ENCODE data around the gene RERE. TPM values are rescaled to one million over a fixed set of nuclear protein-coding genes. Genes with fewer than 3 reads are reported as not detected.

The RERE gene
- total RNA-seq, 1 donor from 2014 or later: 124 TPM

- no peaks in the 10 kb centered on the region for H3K27me3 ChIP-seq (ENCODE audit: insufficient read depth, low read length)
- Mint-ChIP-seq H3K4me3 (ENCODE audit: unreplicated experiment) (no peak overlapping the region), H3K36me3 (ENCODE audit: low read depth, unreplicated experiment) (peaks cover 2% of the 10 kb centered on the region), H3K27ac (ENCODE audit: unreplicated experiment) (peak overlapping the region; percentile 70), H3K27me3 (ENCODE audit: low read depth, unreplicated experiment) (no peaks in the 10 kb centered on the region), H3K4me1 (ENCODE audit: low read depth, unreplicated experiment) (peaks cover 36% of the 10 kb centered on the region), H3K9me3 (ENCODE audit: unreplicated experiment) (no peaks in the 10 kb centered on the region)
- no peak overlapping the region for H3K4me2 ChIP-seq (ENCODE audit: low read length)
- FAIRE-seq (no peak), DNase-seq (ENCODE audit: low read depth) (no peak)
- H3K4me3 ChIP-seq (ENCODE audit: insufficient read depth, low read depth, low read length): no peak overlapping the region
- H4K20me1 ChIP-seq (ENCODE audit: insufficient read depth, low read length): peaks cover 61% of the 10 kb centered on the region
- no peak overlapping the region for H3K9ac ChIP-seq (ENCODE audit: low read length)
- H3K9me3 ChIP-seq (ENCODE audit: insufficient read depth, low read depth, low read length): no peaks in the 10 kb centered on the region
- TF ChIP-seq EZH2 (IDR thresholded peaks at IDR 0.05; ENCODE audit: insufficient read depth, low read length): no peak
- TF ChIP-seq CTCF (IDR thresholded peaks at IDR 0.05; ENCODE audit: insufficient read depth, low read depth, low read length): no peak
- H2AFZ ChIP-seq (ENCODE audit: low read depth, low read length): no peak overlapping the region
- H3K4me1 ChIP-seq (ENCODE audit: insufficient read depth, low read length): peaks cover 11% of the 10 kb centered on the region
- peaks cover 65% of the 10 kb centered on the region for H3K79me2 ChIP-seq (ENCODE audit: insufficient read depth, low read length)
- no peaks in the 10 kb centered on the region for H3K36me3 ChIP-seq (ENCODE audit: insufficient read depth, low read length)
- no peak overlapping the region for H3K27ac ChIP-seq (ENCODE audit: low read depth, low read length)
Observed at GRCh38 chr1:8676813-8677212, 140.6 kb downstream of the RERE start.

- FAIRE-seq: no peak
- Histone ChIP-seq H3K27ac (ENCODE audit: low read depth, low read length) (no peak overlapping the region), H3K27me3 (ENCODE audit: insufficient read depth, low read length) (no peaks in the 10 kb centered on the region), H3K9me3 (ENCODE audit: insufficient read depth, low read depth, low read length) (no peaks in the 10 kb centered on the region), H2AFZ (ENCODE audit: low read depth, low read length) (no peak overlapping the region), H4K20me1 (ENCODE audit: insufficient read depth, low read length) (peaks cover 63% of the 10 kb centered on the region), H3K9ac (ENCODE audit: low read length) (no peak overlapping the region), H3K4me2 (ENCODE audit: low read length) (no peak overlapping the region), H3K4me3 (ENCODE audit: insufficient read depth, low read depth, low read length) (no peak overlapping the region), H3K36me3 (ENCODE audit: insufficient read depth, low read length) (no peaks in the 10 kb centered on the region), H3K4me1 (ENCODE audit: insufficient read depth, low read length) (peaks cover 14% of the 10 kb centered on the region), H3K79me2 (ENCODE audit: insufficient read depth, low read length) (peaks cover 62% of the 10 kb centered on the region)
- no peak for DNase-seq (ENCODE audit: low read depth)
- TF ChIP-seq CTCF (IDR thresholded peaks at IDR 0.05; ENCODE audit: insufficient read depth, low read depth, low read length): no peak
- TF ChIP-seq EZH2 (IDR thresholded peaks at IDR 0.05; ENCODE audit: insufficient read depth, low read length): no peak
- peak overlapping the region; percentile 46 for H3K4me3 Mint-ChIP-seq (ENCODE audit: unreplicated experiment)
- no peaks in the 10 kb centered on the region for H3K9me3 Mint-ChIP-seq (ENCODE audit: unreplicated experiment)
- H3K27ac Mint-ChIP-seq (ENCODE audit: unreplicated experiment): no peak overlapping the region
- H3K36me3 Mint-ChIP-seq (ENCODE audit: low read depth, unreplicated experiment): peaks cover 2% of the 10 kb centered on the region
- H3K4me1 Mint-ChIP-seq (ENCODE audit: low read depth, unreplicated experiment): peaks cover 37% of the 10 kb centered on the region
- H3K27me3 Mint-ChIP-seq (ENCODE audit: low read depth, unreplicated experiment): no peaks in the 10 kb centered on the region
Observed at GRCh38 chr1:8676072-8676471, 141.4 kb downstream of the RERE start.

GRCh38 chr1:8674912-8675311, 142.5 kb downstream of the RERE start:
- TF ChIP-seq CTCF (IDR thresholded peaks at IDR 0.05; ENCODE audit: insufficient read depth, low read depth, low read length) (no peak), EZH2 (IDR thresholded peaks at IDR 0.05; ENCODE audit: insufficient read depth, low read length) (no peak)
- Histone ChIP-seq H4K20me1 (ENCODE audit: insufficient read depth, low read length) (peaks cover 64% of the 10 kb centered on the region), H2AFZ (ENCODE audit: low read depth, low read length) (no peak overlapping the region), H3K27me3 (ENCODE audit: insufficient read depth, low read length) (no peaks in the 10 kb centered on the region), H3K4me1 (ENCODE audit: insufficient read depth, low read length) (peaks cover 22% of the 10 kb centered on the region), H3K27ac (ENCODE audit: low read depth, low read length) (no peak overlapping the region), H3K4me3 (ENCODE audit: insufficient read depth, low read depth, low read length) (no peak overlapping the region), H3K79me2 (ENCODE audit: insufficient read depth, low read length) (peaks cover 59% of the 10 kb centered on the region), H3K9me3 (ENCODE audit: insufficient read depth, low read depth, low read length) (no peaks in the 10 kb centered on the region), H3K36me3 (ENCODE audit: insufficient read depth, low read length) (no peaks in the 10 kb centered on the region), H3K4me2 (ENCODE audit: low read length) (peak overlapping the region; percentile 0), H3K9ac (ENCODE audit: low read length) (no peak overlapping the region)
- H3K9me3 Mint-ChIP-seq (ENCODE audit: unreplicated experiment): no peaks in the 10 kb centered on the region
- no peak for FAIRE-seq
- H3K36me3 Mint-ChIP-seq (ENCODE audit: low read depth, unreplicated experiment): peaks cover 2% of the 10 kb centered on the region
- H3K27me3 Mint-ChIP-seq (ENCODE audit: low read depth, unreplicated experiment): no peaks in the 10 kb centered on the region
- peak; percentile 30 for DNase-seq (ENCODE audit: low read depth)
- H3K4me1 Mint-ChIP-seq (ENCODE audit: low read depth, unreplicated experiment): peaks cover 49% of the 10 kb centered on the region
- no peak overlapping the region for H3K4me3 Mint-ChIP-seq (ENCODE audit: unreplicated experiment)
- H3K27ac Mint-ChIP-seq (ENCODE audit: unreplicated experiment): no peak overlapping the region
